ENCODE data around the gene ZNF398. TPM values are rescaled to one million over a fixed set of nuclear protein-coding genes. Genes with fewer than 3 reads are reported as not detected.

Gene ZNF398
- total and polyA plus RNA-seq, 10 donors, result 1.6 to 23.7 (median 15.6) TPM

DNA sequence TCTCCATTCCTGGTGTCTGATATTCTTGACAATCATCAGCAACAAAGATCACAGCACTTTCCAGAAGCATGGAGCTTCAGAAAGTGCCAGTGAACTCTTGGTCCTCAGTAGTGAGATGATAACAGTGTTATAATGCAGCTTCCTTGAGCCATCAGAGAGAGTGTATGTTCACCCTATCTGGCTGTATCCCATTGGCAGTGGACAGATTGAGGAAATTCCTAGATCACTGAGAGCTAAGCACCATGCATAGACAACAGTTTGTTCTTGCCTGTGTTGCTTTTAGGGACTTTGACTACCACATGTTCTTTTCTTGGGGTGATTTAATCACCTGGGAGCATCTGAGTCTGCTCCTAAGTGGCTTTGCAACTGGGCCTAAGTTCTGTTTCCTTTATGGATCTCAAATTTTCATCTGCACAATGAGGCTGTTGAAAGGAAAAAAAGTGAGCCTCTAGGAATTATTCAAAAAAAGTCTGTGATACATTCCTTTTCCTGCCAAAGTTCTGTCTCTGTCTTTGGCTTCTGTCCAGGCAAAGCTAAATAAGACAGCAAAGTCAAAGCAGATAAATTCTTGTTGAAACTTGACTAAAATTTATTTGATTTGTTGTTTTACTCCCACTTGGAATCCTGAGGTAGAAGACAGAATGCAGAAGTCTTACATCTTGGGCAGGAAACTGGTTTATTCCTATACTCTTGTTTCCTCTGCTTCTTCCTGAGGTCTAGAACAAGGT lies 33.6 kb downstream of the ZNF398 start:
- peaks cover 0 to 9% (median 3%) of the 10 kb centered on the region in 6 donors for H3K4me1 ChIP-seq
- TF ChIP-seq, protein P1, sequence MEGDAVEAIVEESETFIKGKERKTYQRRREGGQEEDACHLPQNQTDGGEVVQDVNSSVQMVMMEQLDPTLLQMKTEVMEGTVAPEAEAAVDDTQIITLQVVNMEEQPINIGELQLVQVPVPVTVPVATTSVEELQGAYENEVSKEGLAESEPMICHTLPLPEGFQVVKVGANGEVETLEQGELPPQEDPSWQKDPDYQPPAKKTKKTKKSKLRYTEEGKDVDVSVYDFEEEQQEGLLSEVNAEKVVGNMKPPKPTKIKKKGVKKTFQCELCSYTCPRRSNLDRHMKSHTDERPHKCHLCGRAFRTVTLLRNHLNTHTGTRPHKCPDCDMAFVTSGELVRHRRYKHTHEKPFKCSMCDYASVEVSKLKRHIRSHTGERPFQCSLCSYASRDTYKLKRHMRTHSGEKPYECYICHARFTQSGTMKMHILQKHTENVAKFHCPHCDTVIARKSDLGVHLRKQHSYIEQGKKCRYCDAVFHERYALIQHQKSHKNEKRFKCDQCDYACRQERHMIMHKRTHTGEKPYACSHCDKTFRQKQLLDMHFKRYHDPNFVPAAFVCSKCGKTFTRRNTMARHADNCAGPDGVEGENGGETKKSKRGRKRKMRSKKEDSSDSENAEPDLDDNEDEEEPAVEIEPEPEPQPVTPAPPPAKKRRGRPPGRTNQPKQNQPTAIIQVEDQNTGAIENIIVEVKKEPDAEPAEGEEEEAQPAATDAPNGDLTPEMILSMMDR (IDR thresholded peaks at IDR 0.05 in 8 of 11, conservative IDR thresholded peaks at IDR 0.05 in 3 of 11), result no peak
- no peak for TF ChIP-seq POLR2A (IDR thresholded peaks at IDR 0.05)
- TF ChIP-seq POLR2AphosphoS5 (IDR thresholded peaks at IDR 0.05), result no peak
- DNase-seq, result no peak
- peak overlapping the region in 2 of 8 donors; percentile 9 to 22 for H3K27ac ChIP-seq
- H3K4me3 ChIP-seq, result no peak overlapping the region
- no peaks in the 10 kb centered on the region for H3K9me3 ChIP-seq
- peaks cover 2 to 69% (median 46%) of the 10 kb centered on the region in 6 donors for H3K36me3 ChIP-seq
- no peaks in the 10 kb centered on the region for H3K27me3 ChIP-seq (replicated peaks in 1 of 7)
- intact Hi-C loops (cut with DNase I; ENCODE audit: low total_unique reads), result no loop called here

DNA sequence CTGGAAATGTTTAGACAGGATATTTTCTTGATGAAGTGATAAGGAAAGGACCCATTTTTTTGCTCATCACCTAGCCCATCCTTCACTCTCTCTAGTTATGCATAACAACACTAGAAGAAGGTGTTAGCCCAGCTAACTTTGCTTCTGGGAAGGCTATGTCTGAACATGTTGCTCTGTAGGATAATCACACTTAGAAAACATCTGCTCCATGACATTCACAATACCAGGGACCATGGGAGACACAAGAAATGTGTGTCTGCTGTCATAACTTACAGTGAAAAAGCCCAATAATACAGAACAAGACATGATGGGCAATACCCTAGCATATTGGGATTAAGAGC lies 34.2 kb downstream of the ZNF398 start:
- Histone ChIP-seq H3K27me3 (replicated peaks in 1 of 7) (no peaks in the 10 kb centered on the region), H3K9me3 (no peaks in the 10 kb centered on the region), H3K4me1 (peaks cover 0 to 9% (median 3%) of the 10 kb centered on the region in 6 donors), H3K4me3 (no peak overlapping the region), H3K36me3 (peaks cover under 1 to 64% (median 41%) of the 10 kb centered on the region in 6 donors), H3K27ac (peak overlapping the region in 2 of 8 donors; percentile 9 to 22)
- no peak for TF ChIP-seq POLR2A (IDR thresholded peaks at IDR 0.05)
- no peak for TF ChIP-seq POLR2AphosphoS5 (IDR thresholded peaks at IDR 0.05)
- TF ChIP-seq, protein P1 (IDR thresholded peaks at IDR 0.05 in 8 of 11, conservative IDR thresholded peaks at IDR 0.05 in 3 of 11), result no peak
- no peak for DNase-seq
- intact Hi-C loops (cut with DNase I; ENCODE audit: low total_unique reads), result no loop called here

DNA sequence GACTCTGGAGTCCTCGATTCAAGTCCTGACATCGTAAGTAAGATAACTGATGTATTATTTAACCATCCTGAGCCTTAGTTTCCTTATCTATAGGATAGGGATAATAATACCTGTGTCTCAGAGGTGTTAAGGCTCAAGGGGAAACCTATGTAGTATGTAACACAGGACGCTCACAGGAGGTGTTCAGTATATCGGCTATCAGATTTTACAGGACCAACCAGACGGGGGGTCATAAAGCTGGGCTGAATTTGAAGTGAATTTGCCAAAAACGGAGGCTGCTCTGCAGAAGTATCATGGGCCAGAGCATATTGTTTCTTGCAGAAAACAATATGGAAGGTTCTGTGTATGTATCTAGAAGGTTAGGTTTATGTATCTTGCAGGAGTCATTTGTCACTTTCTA lies 37.0 kb downstream of the ZNF398 start:
- Histone ChIP-seq H3K9me3 (no peaks in the 10 kb centered on the region), H3K36me3 (peaks cover 0 to 35% (median 12%) of the 10 kb centered on the region in 6 donors), H3K4me1 (peaks cover 0 to 9% (median 3%) of the 10 kb centered on the region in 6 donors), H3K27ac (no peak overlapping the region), H3K27me3 (replicated peaks in 1 of 7) (no peaks in the 10 kb centered on the region), H3K4me3 (no peak overlapping the region)
- no peak for DNase-seq
- 95 to 97% (median 95%) methylated on average over 6 of the region's 6 CpGs for WGBS, 5 donors
- TF ChIP-seq POLR2AphosphoS5 (IDR thresholded peaks at IDR 0.05) (no peak), POLR2A (IDR thresholded peaks at IDR 0.05) (no peak)
- TF ChIP-seq, protein P1 (IDR thresholded peaks at IDR 0.05 in 8 of 11, conservative IDR thresholded peaks at IDR 0.05 in 3 of 11), result no peak
- intact Hi-C loops (cut with DNase I; ENCODE audit: low total_unique reads), result no loop called here

DNA sequence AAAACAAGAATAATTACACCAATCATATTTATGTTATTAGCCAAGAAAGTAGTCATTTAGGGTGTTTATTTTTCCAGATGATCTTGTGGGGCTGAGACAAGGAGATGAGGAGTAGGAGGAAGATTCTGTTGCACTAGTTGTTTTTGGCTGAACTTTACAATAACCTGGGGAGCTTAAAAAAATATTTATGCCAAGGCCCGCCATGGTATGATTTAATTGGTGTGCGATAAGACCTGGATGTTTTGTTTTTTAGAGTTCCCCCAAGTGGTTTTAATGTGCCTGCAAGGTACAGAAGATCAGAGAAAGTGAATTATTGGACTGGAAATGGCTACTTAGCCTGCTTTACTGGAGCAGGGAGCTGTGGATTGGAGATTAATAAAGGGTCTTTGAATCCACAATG lies 41.0 kb downstream of the ZNF398 start:
- intact Hi-C loops (cut with DNase I; ENCODE audit: low total_unique reads), result no loop called here
- no peak for DNase-seq

More for the DNA sequence above, 41.0 kb downstream of the ZNF398 start:
- H3K4me3 ChIP-seq, result no peak overlapping the region
- H3K36me3 ChIP-seq, result no peaks in the 10 kb centered on the region
- peaks cover 0 to 13% (median 3%) of the 10 kb centered on the region in 6 donors for H3K4me1 ChIP-seq
- no peaks in the 10 kb centered on the region for H3K9me3 ChIP-seq
- no peak for TF ChIP-seq POLR2AphosphoS5 (IDR thresholded peaks at IDR 0.05)
- TF ChIP-seq, protein P1 (IDR thresholded peaks at IDR 0.05 in 8 of 11, conservative IDR thresholded peaks at IDR 0.05 in 3 of 11), result no peak
- no peak for TF ChIP-seq POLR2A (IDR thresholded peaks at IDR 0.05)
- WGBS, 5 donors, result 91 to 98% (median 93%) methylated on average over 2 of the region's 2 CpGs
- H3K27ac ChIP-seq, result no peak overlapping the region
- no peaks in the 10 kb centered on the region for H3K27me3 ChIP-seq (replicated peaks in 1 of 7)
